Activated CD8-positive, alpha-beta T cell treated with anti-CD3 and anti-CD28 coated beads, Interleukin-2, amount 10 ng/mL, durations not matched to agents 7 days and 5 days (primary cell): ENCODE measurements around the gene MAN2A1. TPM values are rescaled to one million over a fixed set of nuclear protein-coding genes. Genes with fewer than 3 reads are reported as not detected.

Experiments used
- ATAC-seq: fragments of 150-1000 bp; cut with Tn5 transposase; one replicate; pipeline ENCODE4 v1.10.0; 2021; ENCODE audit warnings: moderate library complexity
- CTCF ChIA-PET: fragments of 350-600 bp; sonication (Branson Sonifier 250); formaldehyde crosslinking; loops from one replicate; lab custom pipeline; 2021; ENCODE audit warnings: antibody characterized with exemption; lab: Charles Lee
- POLR2A ChIA-PET: fragments of 350-600 bp; sonication (Branson Sonifier 250); formaldehyde crosslinking; loops from one replicate; lab custom pipeline; 2021; ENCODE audit warnings: antibody characterized with exemption; lab: Charles Lee
- DNase-seq: peaks from one replicate; pipeline ENCODE4 v3.0.0-alpha.2; 2020
- H3K27ac Mint-ChIP-seq: one replicate; pipeline ENCODE4 v1.8.0; 2021; ENCODE audit warnings: mild to moderate bottlenecking, mixed read lengths
- H3K27me3 Mint-ChIP-seq: one replicate; pipeline ENCODE4 v1.8.0; 2021; ENCODE audit warnings: low read depth, mixed read lengths
- H3K36me3 Mint-ChIP-seq: one replicate; pipeline ENCODE4 v1.8.0; 2021; ENCODE audit warnings: low read depth, mixed read lengths
- H3K4me1 Mint-ChIP-seq: one replicate; pipeline ENCODE4 v1.8.0; 2021; ENCODE audit warnings: low read depth, mixed read lengths
- H3K4me3 Mint-ChIP-seq: one replicate; pipeline ENCODE4 v1.8.0; 2021; ENCODE audit warnings: mild to moderate bottlenecking, mixed read lengths
- H3K9me3 Mint-ChIP-seq: one replicate; pipeline ENCODE4 v1.8.0; 2022; ENCODE audit warnings: mixed read lengths; ENCODE audit not compliant: insufficient read depth
- total RNA-seq, 2 experiments: library from RNA; stranded (reverse); gene quantifications; one replicate each; pipeline ENCODE4 v1.2.3, GENCODE V29; 2021

Gene MAN2A1
- total RNA-seq, 2 experiments from 2014 or later, result 26.3 to 28.3 TPM

GRCh38 chr5:109685916-109686315 is 3.8 kb upstream of the MAN2A1 start:
- POLR2A ChIA-PET, result no interaction called here
- CTCF ChIA-PET, result no interaction called here
- Mint-ChIP-seq H3K36me3 (peaks cover 3% of the 10 kb centered on the region), H3K27me3 (peaks cover 5% of the 10 kb centered on the region), H3K4me1 (peaks cover 12% of the 10 kb centered on the region), H3K4me3 (no peak overlapping the region), H3K9me3 (no peaks in the 10 kb centered on the region), H3K27ac (no peak overlapping the region)
- DNase-seq (no peak), ATAC-seq (no peak)

GRCh38 chr5:109688630-109688969 is 1.1 kb upstream of the MAN2A1 start:
- no peak for ATAC-seq
- peak overlapping the region; percentile 96 for H3K27ac Mint-ChIP-seq
- no peaks in the 10 kb centered on the region for H3K27me3 Mint-ChIP-seq
- H3K9me3 Mint-ChIP-seq, result no peaks in the 10 kb centered on the region
- H3K4me3 Mint-ChIP-seq, result peak overlapping the region; percentile 87
- POLR2A ChIA-PET, result interaction anchor here (0.7 to 2.4 kb wide), 4 partner anchors 95 to 278 kb away, joined by 3 to 15 read pairs (median 6); partner anchors contain the start of gene PJA2
- H3K36me3 Mint-ChIP-seq, result peaks cover 15% of the 10 kb centered on the region
- peak; percentile 61 for DNase-seq
- CTCF ChIA-PET, result interaction anchor here (0.8 to 4.3 kb wide), 30 partner anchors 9 to 1042 kb away, joined by 3 to 28 read pairs (median 3); partner anchors contain the start of gene PJA2
- H3K4me1 Mint-ChIP-seq, result peaks cover 35% of the 10 kb centered on the region

GRCh38 chr5:109688970-109689739 is 572 bp upstream of the MAN2A1 start:
- ChIA-PET CTCF (interaction anchor here (0.6 to 4.3 kb wide), 30 partner anchors 9 to 936 kb away, joined by 3 to 28 read pairs (median 3); partner anchors contain the start of gene PJA2), POLR2A (interaction anchor here (0.7 to 2.4 kb wide), 8 partner anchors 12 to 279 kb away, joined by 3 to 15 read pairs (median 4); partner anchors contain the start of gene PJA2)
- H3K4me3 Mint-ChIP-seq, result peak overlapping the region; percentile 87
- ATAC-seq (peak; percentile 85), DNase-seq (peak; percentile 81)
- no peaks in the 10 kb centered on the region for H3K9me3 Mint-ChIP-seq
- H3K4me1 Mint-ChIP-seq, result peaks cover 40% of the 10 kb centered on the region
- H3K27me3 Mint-ChIP-seq, result no peaks in the 10 kb centered on the region
- H3K36me3 Mint-ChIP-seq, result peaks cover 15% of the 10 kb centered on the region
- peak overlapping the region; percentile 96 for H3K27ac Mint-ChIP-seq

GRCh38 chr5:109690242-109690974 is 681 bp downstream of the MAN2A1 start:
- DNase-seq (peak; percentile 53), ATAC-seq (peak; percentile 4)
- Mint-ChIP-seq H3K4me1 (peaks cover 53% of the 10 kb centered on the region), H3K4me3 (peak overlapping the region; percentile 87), H3K27ac (peak overlapping the region; percentile 90), H3K36me3 (peaks cover 15% of the 10 kb centered on the region), H3K27me3 (no peaks in the 10 kb centered on the region), H3K9me3 (no peaks in the 10 kb centered on the region)
- ChIA-PET CTCF (interaction anchor here (1.0 to 4.3 kb wide), 8 partner anchors 8 to 365 kb away, joined by 3 to 28 read pairs (median 5); partner anchors contain the start of gene PJA2), POLR2A (interaction anchor here (0.6 to 2.4 kb wide), 8 partner anchors 9 to 280 kb away, joined by 3 to 15 read pairs (median 4); partner anchors contain the start of gene PJA2)

GRCh38 chr5:109690975-109691574 is 1.3 kb downstream of the MAN2A1 start:
- Mint-ChIP-seq H3K36me3 (peaks cover 19% of the 10 kb centered on the region), H3K27ac (peak overlapping the region; percentile 90), H3K27me3 (no peaks in the 10 kb centered on the region), H3K4me1 (peaks cover 59% of the 10 kb centered on the region), H3K9me3 (no peaks in the 10 kb centered on the region), H3K4me3 (peak overlapping the region; percentile 87)
- peak; percentile 6 for ATAC-seq
- ChIA-PET CTCF (interaction anchor here (1.1 to 4.3 kb wide), 5 partner anchors 10 to 364 kb away, joined by 3 to 28 read pairs (median 4); no protein-coding TSS in a partner anchor), POLR2A (interaction anchor here (0.6 to 1.5 kb wide), 5 partner anchors 8 to 1309 kb away, joined by 3 to 5 read pairs (median 4); partner anchors contain the start of gene FBXL17)
- peak; percentile 66 for DNase-seq

- Mint-ChIP-seq H3K27ac (peak overlapping the region; percentile 62), H3K36me3 (peaks cover 24% of the 10 kb centered on the region), H3K27me3 (no peaks in the 10 kb centered on the region), H3K9me3 (no peaks in the 10 kb centered on the region), H3K4me1 (peaks cover 65% of the 10 kb centered on the region), H3K4me3 (peak overlapping the region; percentile 87)
- DNase-seq (no peak), ATAC-seq (no peak)
- ChIA-PET CTCF (interaction anchor here (0.7 to 1.9 kb wide), 5 partner anchors 10 to 641 kb away, joined by 3 to 11 read pairs (median 4); no protein-coding TSS in a partner anchor), POLR2A (interaction anchor here (0.7 to 1.4 kb wide), 4 partner anchors 73 to 1310 kb away, joined by 3 to 5 read pairs (median 4); partner anchors contain the start of gene FBXL17)
These were observed 2.3 kb downstream of the MAN2A1 start for GRCh38 chr5:109691996-109692395.

- DNase-seq (peak; percentile 27), ATAC-seq (no peak)
- Mint-ChIP-seq H3K36me3 (peaks cover 31% of the 10 kb centered on the region), H3K4me1 (peaks cover 71% of the 10 kb centered on the region), H3K9me3 (no peaks in the 10 kb centered on the region), H3K27me3 (no peaks in the 10 kb centered on the region), H3K27ac (peak overlapping the region; percentile 41), H3K4me3 (peak overlapping the region; percentile 27)
- ChIA-PET CTCF (interaction anchor here (0.9 to 1.9 kb wide), 3 partner anchors 9 to 362 kb away, joined by 3 to 11 read pairs (median 5); no protein-coding TSS in a partner anchor), POLR2A (interaction anchor here (1.4 kb wide), 1 partner anchor 362 kb away, joined by 5 read pairs; no protein-coding TSS in a partner anchor)
These were observed 3.1 kb downstream of the MAN2A1 start for GRCh38 chr5:109692852-109693251.

- no peak for ATAC-seq
- no peaks in the 10 kb centered on the region for H3K9me3 Mint-ChIP-seq
- H3K4me1 Mint-ChIP-seq, result peaks cover 67% of the 10 kb centered on the region
- H3K27me3 Mint-ChIP-seq, result no peaks in the 10 kb centered on the region
- CTCF ChIA-PET, result interaction anchor here (0.9 to 1.9 kb wide), 2 partner anchors 165 to 361 kb away, joined by 3 to 11 read pairs; no protein-coding TSS in a partner anchor
- no peak overlapping the region for H3K27ac Mint-ChIP-seq
- POLR2A ChIA-PET, result no interaction called here
- peaks cover 35% of the 10 kb centered on the region for H3K36me3 Mint-ChIP-seq
- DNase-seq, result no peak
- no peak overlapping the region for H3K4me3 Mint-ChIP-seq
These were observed 4.0 kb downstream of the MAN2A1 start for GRCh38 chr5:109693535-109694400.

GRCh38 chr5:109694451-109694891 is 4.7 kb downstream of the MAN2A1 start:
- H3K36me3 Mint-ChIP-seq, result peaks cover 40% of the 10 kb centered on the region
- ATAC-seq (no peak), DNase-seq (no peak)
- H3K27me3 Mint-ChIP-seq, result no peaks in the 10 kb centered on the region
- H3K9me3 Mint-ChIP-seq, result no peaks in the 10 kb centered on the region
- H3K4me3 Mint-ChIP-seq, result no peak overlapping the region
- POLR2A ChIA-PET, result no interaction called here
- CTCF ChIA-PET, result interaction anchor here (1.2 kb wide), 1 partner anchor 360 kb away, joined by 6 read pairs; no protein-coding TSS in a partner anchor
- peaks cover 64% of the 10 kb centered on the region for H3K4me1 Mint-ChIP-seq
- no peak overlapping the region for H3K27ac Mint-ChIP-seq
